ENCODE data around the gene OXER1. TPM values are rescaled to one million over a fixed set of nuclear protein-coding genes. Genes with fewer than 3 reads are reported as not detected.

The OXER1 gene
- total and polyA plus RNA-seq, 2 of the 13 experiments (the other 11 are each of a cell fraction or from before 2014, with no cell fraction given), result 8.0 to 9.0 TPM

GRCh38 chr2:42794271-42795046, 30.5 kb upstream of the OXER1 start (continued):
- no peak for TF ChIP-seq ZXDC (CRISPR knock-in tag; IDR thresholded peaks at IDR 0.05)
- peak; percentile 92 to 97 for TF ChIP-seq HMGXB4 (CRISPR knock-in tag; IDR thresholded peaks at IDR 0.05; ENCODE audit: borderline replicate concordance in 1 of 2, low read depth in 1 of 2)
- no peak for TF ChIP-seq DDIT3 (CRISPR knock-in tag; IDR thresholded peaks at IDR 0.05)
- no peak for TF ChIP-seq EHMT2 (IDR thresholded peaks at IDR 0.05; ENCODE audit: borderline replicate concordance, low read depth, low read length)
- TF ChIP-seq GMEB1 (CRISPR knock-in tag; IDR thresholded peaks at IDR 0.05; ENCODE audit: borderline replicate concordance), result no peak
- TF ChIP-seq ZNF18 (CRISPR knock-in tag; IDR thresholded peaks at IDR 0.05; ENCODE audit: insufficient replicate concordance), result no peak
- no peak for TF ChIP-seq IRX3 (CRISPR knock-in tag; IDR thresholded peaks at IDR 0.05; ENCODE audit: borderline replicate concordance, low read depth)
- no peak for TF ChIP-seq ZNF746 (CRISPR knock-in tag; IDR thresholded peaks at IDR 0.05)
- no peak for TF ChIP-seq RFXANK (CRISPR knock-in tag; IDR thresholded peaks at IDR 0.05)
- TF ChIP-seq ZNF878 (CRISPR knock-in tag; IDR thresholded peaks at IDR 0.05), result peak; percentile 45; the same call in 1 of the 2 replicates
- 0 out of 2 replicates have a peak, but pooled peaks have one; percentile 22 for TF ChIP-seq TAF1 (CRISPR knock-in tag; IDR thresholded peaks at IDR 0.05)
- TF ChIP-seq KMT2A (CRISPR knock-in tag; IDR thresholded peaks at IDR 0.05), result peak; percentile 69
- TF ChIP-seq SIX1 (CRISPR knock-in tag; IDR thresholded peaks at IDR 0.05; ENCODE audit: borderline replicate concordance), result no peak
- no peak for TF ChIP-seq NFIB (CRISPR knock-in tag; IDR thresholded peaks at IDR 0.05; ENCODE audit: borderline replicate concordance)
- TF ChIP-seq ZBTB44 (CRISPR knock-in tag; IDR thresholded peaks at IDR 0.05), result no peak
- no peak for TF ChIP-seq ZNF530 (CRISPR knock-in tag; IDR thresholded peaks at IDR 0.05; ENCODE audit: low read depth)
- peak; percentile 58 for TF ChIP-seq STAG1 (CRISPR knock-in tag; IDR thresholded peaks at IDR 0.05)
